ENCODE results near the gene GRHL1.
"Not testable (repeated sequence)": the region's sequence is repeated elsewhere in the genome, so short reads cannot be mapped to it uniquely, and the experiment has no call there.

GRHL1 gene

DNA sequence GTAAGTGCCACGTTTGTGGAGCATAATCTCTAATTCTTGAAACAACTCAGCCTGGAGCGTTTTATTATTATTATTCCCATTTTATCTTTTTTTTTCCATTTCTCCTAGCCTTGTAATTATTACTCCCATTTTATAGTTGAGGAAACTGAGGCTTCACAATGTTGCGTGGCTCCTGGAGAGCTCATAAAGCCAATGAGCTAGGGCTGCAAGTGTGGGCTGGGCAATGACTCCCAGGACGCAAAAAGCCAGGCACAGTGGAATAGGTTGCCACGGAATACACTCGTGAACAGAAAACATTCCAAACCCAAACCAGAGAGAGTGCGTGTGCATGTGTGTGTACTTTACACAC, 78.4 kb downstream of the GRHL1 start:
- no peaks in the 10 kb centered on the region for H3K4me1 ChIP-seq (ENCODE audit: insufficient read depth, low read length)
- H4K20me1 ChIP-seq (ENCODE audit: insufficient read depth, low read length) = no peaks in the 10 kb centered on the region
- no peaks in the 10 kb centered on the region for H3K36me3 ChIP-seq (ENCODE audit: insufficient read depth, low read length)
- no peaks in the 10 kb centered on the region for H3K27me3 ChIP-seq (ENCODE audit: insufficient read depth, low read length, poor library complexity)
- no peaks in the 10 kb centered on the region for H3K9me3 ChIP-seq (ENCODE audit: insufficient read depth, low read length, severe bottlenecking)
- H3K79me2 ChIP-seq (ENCODE audit: insufficient read depth, low read length) = no peaks in the 10 kb centered on the region
- H2AFZ ChIP-seq (ENCODE audit: low read depth, low read length) = no peak overlapping the region
- no peak overlapping the region for H3K4me3 ChIP-seq (ENCODE audit: low read depth in 1 of 2, low read length in 2 of 2)
- TF ChIP-seq, protein P1, sequence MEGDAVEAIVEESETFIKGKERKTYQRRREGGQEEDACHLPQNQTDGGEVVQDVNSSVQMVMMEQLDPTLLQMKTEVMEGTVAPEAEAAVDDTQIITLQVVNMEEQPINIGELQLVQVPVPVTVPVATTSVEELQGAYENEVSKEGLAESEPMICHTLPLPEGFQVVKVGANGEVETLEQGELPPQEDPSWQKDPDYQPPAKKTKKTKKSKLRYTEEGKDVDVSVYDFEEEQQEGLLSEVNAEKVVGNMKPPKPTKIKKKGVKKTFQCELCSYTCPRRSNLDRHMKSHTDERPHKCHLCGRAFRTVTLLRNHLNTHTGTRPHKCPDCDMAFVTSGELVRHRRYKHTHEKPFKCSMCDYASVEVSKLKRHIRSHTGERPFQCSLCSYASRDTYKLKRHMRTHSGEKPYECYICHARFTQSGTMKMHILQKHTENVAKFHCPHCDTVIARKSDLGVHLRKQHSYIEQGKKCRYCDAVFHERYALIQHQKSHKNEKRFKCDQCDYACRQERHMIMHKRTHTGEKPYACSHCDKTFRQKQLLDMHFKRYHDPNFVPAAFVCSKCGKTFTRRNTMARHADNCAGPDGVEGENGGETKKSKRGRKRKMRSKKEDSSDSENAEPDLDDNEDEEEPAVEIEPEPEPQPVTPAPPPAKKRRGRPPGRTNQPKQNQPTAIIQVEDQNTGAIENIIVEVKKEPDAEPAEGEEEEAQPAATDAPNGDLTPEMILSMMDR (IDR thresholded peaks at IDR 0.05; ENCODE audit: borderline replicate concordance, extremely low read depth, low read length, poor library complexity, severe bottlenecking) = no peak
- TF ChIP-seq EZH2 (IDR thresholded peaks at IDR 0.05; ENCODE audit: borderline replicate concordance, low read depth, low read length, severe bottlenecking) = no peak
- no peak overlapping the region for H3K9ac ChIP-seq (ENCODE audit: low read depth, low read length)
- H3K27ac ChIP-seq (ENCODE audit: low read length) = no peak overlapping the region
- no peak overlapping the region for H3K4me2 ChIP-seq (ENCODE audit: insufficient read depth, low read length)
- no peak for ATAC-seq (ENCODE audit: insufficient read depth, low read depth)
- DNase-seq = no peak

DNA sequence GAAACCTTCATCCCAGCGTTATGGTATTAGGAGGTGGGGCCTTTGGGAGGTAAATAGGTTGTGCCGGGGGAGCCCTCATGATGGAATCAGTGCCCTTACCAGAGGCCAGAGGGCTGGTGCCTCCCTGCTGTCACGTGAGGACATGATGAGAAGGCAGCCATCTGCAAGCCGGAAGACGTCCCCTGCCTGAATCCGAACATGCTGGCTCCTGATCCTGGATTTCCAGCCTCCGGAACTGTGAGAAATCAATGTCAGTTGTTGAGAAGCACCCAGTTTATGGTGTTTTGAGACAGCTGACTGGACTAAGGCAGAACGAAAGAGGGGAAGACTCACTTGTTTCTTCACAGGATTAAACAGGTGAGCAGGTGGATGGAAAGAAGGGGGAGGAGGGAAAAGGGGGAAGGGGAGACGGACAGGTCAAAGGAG, 78.8 kb downstream of the GRHL1 start:
- Histone ChIP-seq H3K9me3 (ENCODE audit: insufficient read depth, low read length, severe bottlenecking) (no peaks in the 10 kb centered on the region), H4K20me1 (ENCODE audit: insufficient read depth, low read length) (no peaks in the 10 kb centered on the region), H3K36me3 (ENCODE audit: insufficient read depth, low read length) (no peaks in the 10 kb centered on the region), H2AFZ (ENCODE audit: low read depth, low read length) (no peak overlapping the region), H3K4me3 (ENCODE audit: low read depth in 1 of 2, low read length in 2 of 2) (no peak overlapping the region), H3K9ac (ENCODE audit: low read depth, low read length) (no peak overlapping the region), H3K4me2 (ENCODE audit: insufficient read depth, low read length) (no peak overlapping the region), H3K27ac (ENCODE audit: low read length) (no peak overlapping the region), H3K27me3 (ENCODE audit: insufficient read depth, low read length, poor library complexity) (no peaks in the 10 kb centered on the region), H3K79me2 (ENCODE audit: insufficient read depth, low read length) (no peaks in the 10 kb centered on the region), H3K4me1 (ENCODE audit: insufficient read depth, low read length) (no peaks in the 10 kb centered on the region)
- DNase-seq (no peak), ATAC-seq (ENCODE audit: insufficient read depth, low read depth) (no peak)
- TF ChIP-seq, protein P1 (IDR thresholded peaks at IDR 0.05; ENCODE audit: borderline replicate concordance, extremely low read depth, low read length, poor library complexity, severe bottlenecking) = no peak
- no peak for TF ChIP-seq EZH2 (IDR thresholded peaks at IDR 0.05; ENCODE audit: borderline replicate concordance, low read depth, low read length, severe bottlenecking)

DNA sequence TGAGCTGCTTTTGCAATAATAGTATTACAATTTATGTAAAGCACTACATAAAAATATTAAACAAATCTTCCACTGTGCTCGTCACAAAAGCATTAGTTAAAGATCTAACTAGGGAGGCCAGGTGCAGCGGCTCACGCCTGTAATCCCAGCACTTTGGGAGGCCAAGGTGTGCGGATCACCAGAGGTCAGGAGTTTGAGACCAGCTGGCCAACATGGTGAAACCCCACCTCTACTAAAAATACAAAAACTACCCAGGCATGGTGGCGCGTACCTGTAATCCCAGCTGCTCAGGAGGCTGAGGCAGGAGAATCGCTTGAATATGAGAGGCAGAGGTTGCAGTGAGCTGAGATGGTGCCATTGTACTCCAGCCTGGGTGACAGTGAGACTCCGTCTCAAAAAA, 79.3 kb downstream of the GRHL1 start:
- H3K9ac ChIP-seq (ENCODE audit: low read depth, low read length); H3K9me3 ChIP-seq (ENCODE audit: insufficient read depth, low read length, severe bottlenecking); H3K4me3 ChIP-seq (ENCODE audit: low read depth in 1 of 2, low read length in 2 of 2); ATAC-seq (ENCODE audit: insufficient read depth, low read depth); H3K27ac ChIP-seq (ENCODE audit: low read length); H3K4me2 ChIP-seq (ENCODE audit: insufficient read depth, low read length); H3K36me3 ChIP-seq (ENCODE audit: insufficient read depth, low read length); H4K20me1 ChIP-seq (ENCODE audit: insufficient read depth, low read length); H3K4me1 ChIP-seq (ENCODE audit: insufficient read depth, low read length); DNase-seq; H3K27me3 ChIP-seq (ENCODE audit: insufficient read depth, low read length, poor library complexity); H3K79me2 ChIP-seq (ENCODE audit: insufficient read depth, low read length); H2AFZ ChIP-seq (ENCODE audit: low read depth, low read length): not testable (repeated sequence)

DNA sequence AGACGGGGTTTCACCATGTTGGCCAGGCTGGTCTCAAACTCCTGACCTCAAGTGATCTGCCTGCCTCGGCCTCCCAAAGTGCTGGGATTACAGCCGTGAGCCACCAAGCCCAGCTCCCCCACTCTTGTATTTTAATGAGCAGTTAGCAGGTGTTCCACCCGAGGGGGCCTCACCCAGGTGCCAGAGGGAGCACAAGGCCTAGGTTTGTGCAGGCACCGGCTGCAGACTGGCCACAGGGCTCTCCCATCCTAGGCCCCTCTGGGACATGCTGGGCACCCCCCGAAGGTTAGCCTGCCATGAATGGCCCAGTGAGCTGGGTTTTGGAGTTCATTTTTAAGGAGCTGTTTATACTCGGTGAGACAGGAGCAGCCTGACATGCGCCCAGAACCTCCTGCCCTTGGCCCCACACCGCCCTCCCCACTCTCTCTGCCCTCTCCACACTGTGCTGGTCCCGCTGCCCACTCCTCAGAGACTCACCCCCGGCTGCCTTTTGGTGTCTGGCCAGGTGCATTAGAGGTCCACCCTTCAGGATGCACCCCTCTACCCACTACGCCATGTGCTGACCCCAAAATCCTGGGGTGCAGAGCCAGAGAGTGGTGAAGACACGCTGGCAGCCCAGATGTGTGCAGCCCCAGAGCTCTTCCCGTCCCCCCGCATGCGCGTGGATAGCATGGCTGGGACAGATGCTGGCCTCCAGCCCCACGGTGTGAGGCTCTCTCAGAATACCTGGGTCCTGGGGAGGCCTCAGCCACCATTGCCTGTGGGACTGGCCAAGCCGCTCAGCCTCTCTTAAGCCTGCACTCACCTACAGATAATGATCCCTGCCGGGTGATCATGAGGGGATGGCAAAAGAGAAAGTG, 80.6 kb downstream of the GRHL1 start:
- H3K27me3 ChIP-seq (ENCODE audit: insufficient read depth, low read length, poor library complexity) = no peaks in the 10 kb centered on the region
- H2AFZ ChIP-seq (ENCODE audit: low read depth, low read length) = no peak overlapping the region
- no peak for TF ChIP-seq EZH2 (IDR thresholded peaks at IDR 0.05; ENCODE audit: borderline replicate concordance, low read depth, low read length, severe bottlenecking)
- TF ChIP-seq, protein P1 (IDR thresholded peaks at IDR 0.05; ENCODE audit: borderline replicate concordance, extremely low read depth, low read length, poor library complexity, severe bottlenecking) = no peak

More for the DNA sequence above, 80.6 kb downstream of the GRHL1 start:
- H3K9ac ChIP-seq (ENCODE audit: low read depth, low read length) = no peak overlapping the region
- no peaks in the 10 kb centered on the region for H4K20me1 ChIP-seq (ENCODE audit: insufficient read depth, low read length)
- no peak overlapping the region for H3K27ac ChIP-seq (ENCODE audit: low read length)
- H3K4me1 ChIP-seq (ENCODE audit: insufficient read depth, low read length) = no peaks in the 10 kb centered on the region
- ATAC-seq (ENCODE audit: insufficient read depth, low read depth) (no peak), DNase-seq (no peak)
- H3K79me2 ChIP-seq (ENCODE audit: insufficient read depth, low read length) = no peaks in the 10 kb centered on the region
- H3K4me3 ChIP-seq (ENCODE audit: low read depth in 1 of 2, low read length in 2 of 2) = no peak overlapping the region
- H3K9me3 ChIP-seq (ENCODE audit: insufficient read depth, low read length, severe bottlenecking) = no peaks in the 10 kb centered on the region
- no peaks in the 10 kb centered on the region for H3K36me3 ChIP-seq (ENCODE audit: insufficient read depth, low read length)
- no peak overlapping the region for H3K4me2 ChIP-seq (ENCODE audit: insufficient read depth, low read length)

Measured in DND-41 (cell line).